DOHH2 (cell line): Measurements from ENCODE around the gene LRGUK.

Experiments used
- H3F3A ChIP-seq: fragments of 200-600 bp; sonication (generic), shearing (Covaris generic); 2 replicates; pipeline ENCODE4 v1.6.0; 2016; ENCODE audit warnings: antibody characterized with exemption, mild to moderate bottlenecking; ENCODE audit not compliant: control insufficient read depth, insufficient read depth
- H3K27ac ChIP-seq: fragments of 200-600 bp; sonication (generic); 2 replicates; pipeline ENCODE4 v1.5.1; 2014; ENCODE audit warnings: low read depth, mild to moderate bottlenecking, low read length, moderate library complexity
- H3K27me3 ChIP-seq: fragments of 200-600 bp; sonication (generic); 2 replicates; pipeline ENCODE4 v1.6.1; 2014; ENCODE audit warnings: mild to moderate bottlenecking, low read length, mixed read lengths; ENCODE audit not compliant: control insufficient read depth
- H3K36me3 ChIP-seq: fragments of 200-600 bp; sonication (generic); 2 replicates; pipeline ENCODE4 v1.6.1; 2014; ENCODE audit warnings: mild to moderate bottlenecking, low read length, moderate library complexity, mixed read lengths; ENCODE audit not compliant: control insufficient read depth
- H3K4me1 ChIP-seq: fragments of 200-600 bp; sonication (generic); 2 replicates; pipeline ENCODE4 v1.6.1; 2014; ENCODE audit warnings: mild to moderate bottlenecking, low read length, mixed read lengths; ENCODE audit not compliant: control insufficient read depth
- H3K4me2 ChIP-seq: fragments of 200-600 bp; sonication (generic); 2 replicates; pipeline ENCODE4 v1.6.0; 2014; ENCODE audit warnings: mild to moderate bottlenecking, low read length, moderate library complexity
- H3K4me3 ChIP-seq: fragments of 200-600 bp; sonication (generic); 2 replicates; pipeline ENCODE4 v1.5.1; 2014; ENCODE audit warnings: mild to moderate bottlenecking, low read length, mixed read lengths
- H3K79me2 ChIP-seq: fragments of 200-600 bp; sonication (generic); 2 replicates; pipeline ENCODE4 v1.6.1; 2014; ENCODE audit warnings: mild to moderate bottlenecking, low read length, mixed read lengths; ENCODE audit not compliant: control insufficient read depth
- H3K9me2 ChIP-seq: fragments of 200-600 bp; sonication (generic); replicated peaks from 2 replicates; pipeline ENCODE4 v1.6.1; 2014; ENCODE audit warnings: mild to moderate bottlenecking, low read length, mixed read lengths; ENCODE audit not compliant: control insufficient read depth
- H3K9me3 ChIP-seq: fragments of 200-600 bp; sonication (generic); 2 replicates; pipeline ENCODE4 v1.6.1; 2014; ENCODE audit warnings: antibody characterized with exemption, low read length, mixed read lengths; ENCODE audit not compliant: control insufficient read depth, insufficient read depth
- H4K20me1 ChIP-seq: fragments of 200-600 bp; sonication (generic); 2 replicates; pipeline ENCODE4 v1.6.0; 2014; ENCODE audit warnings: low read depth, mild to moderate bottlenecking, antibody characterized with exemption, low read length, moderate library complexity; ENCODE audit not compliant: control insufficient read depth, insufficient read depth
- CTCF ChIP-seq: fragments of 200-600 bp; sonication (generic); IDR thresholded peaks from one replicate; pipeline ENCODE4 v1.5.1; 2014; ENCODE audit warnings: antibody characterized with exemption, mild to moderate bottlenecking, low read depth, low read length; ENCODE audit not compliant: poor library complexity, severe bottlenecking
- EZH2phosphoT487 ChIP-seq: fragments of 200-600 bp; sonication (generic); IDR thresholded peaks from 2 replicates; pipeline ENCODE4 v1.6.1; 2017; ENCODE audit warnings: borderline replicate concordance, mild to moderate bottlenecking, antibody characterized with exemption, low read length, moderate library complexity, mixed read lengths

The LRGUK gene

GRCh38 chr7:134262322-134262721, 135.2 kb downstream of the LRGUK start:
- H3F3A ChIP-seq = no peaks in the 10 kb centered on the region
- no peak overlapping the region for H3K27ac ChIP-seq
- H3K27me3 ChIP-seq = no peaks in the 10 kb centered on the region
- TF ChIP-seq EZH2phosphoT487 (no peak), CTCF (no peak)
- no peaks in the 10 kb centered on the region for H4K20me1 ChIP-seq
- no peaks in the 10 kb centered on the region for H3K79me2 ChIP-seq
- H3K36me3 ChIP-seq = no peaks in the 10 kb centered on the region
- no peaks in the 10 kb centered on the region for H3K9me3 ChIP-seq
- H3K4me1 ChIP-seq = no peaks in the 10 kb centered on the region
- no peaks in the 10 kb centered on the region for H3K9me2 ChIP-seq
- H3K4me2 ChIP-seq = no peak overlapping the region
- H3K4me3 ChIP-seq = no peak overlapping the region

GRCh38 chr7:134276951-134277350, 149.8 kb downstream of the LRGUK start:
- TF ChIP-seq EZH2phosphoT487 (no peak), CTCF (no peak)
- Histone ChIP-seq H3F3A (no peaks in the 10 kb centered on the region), H3K4me1 (no peaks in the 10 kb centered on the region), H3K27ac (no peak overlapping the region), H3K4me3 (no peak overlapping the region), H3K27me3 (peaks cover 16% of the 10 kb centered on the region; the same call in 1 of the 2 replicates), H3K36me3 (no peaks in the 10 kb centered on the region), H3K4me2 (no peak overlapping the region), H3K79me2 (no peaks in the 10 kb centered on the region), H4K20me1 (no peaks in the 10 kb centered on the region), H3K9me2 (no peaks in the 10 kb centered on the region), H3K9me3 (no peaks in the 10 kb centered on the region)

GRCh38 chr7:134278502-134279153, 151.5 kb downstream of the LRGUK start:
- H3K27ac ChIP-seq = no peak overlapping the region
- H3K4me1 ChIP-seq = no peaks in the 10 kb centered on the region
- H3K9me2 ChIP-seq = no peaks in the 10 kb centered on the region
- H3K36me3 ChIP-seq = no peaks in the 10 kb centered on the region
- H3K4me2 ChIP-seq = no peak overlapping the region
- TF ChIP-seq EZH2phosphoT487 (no peak), CTCF (no peak)
- H3K4me3 ChIP-seq = no peak overlapping the region
- H3F3A ChIP-seq = no peaks in the 10 kb centered on the region
- H3K9me3 ChIP-seq = no peaks in the 10 kb centered on the region
- H3K79me2 ChIP-seq = no peaks in the 10 kb centered on the region
- H3K27me3 ChIP-seq = peaks cover 5% of the 10 kb centered on the region; the same call in 1 of the 2 replicates
- no peaks in the 10 kb centered on the region for H4K20me1 ChIP-seq
